BJ (cell line): ENCODE measurements around the gene RABGAP1L. TPM values are rescaled to one million over a fixed set of nuclear protein-coding genes. Genes with fewer than 3 reads are reported as not detected.

Source experiments
- CTCF ChIA-PET: fragments of 350-600 bp; formaldehyde crosslinking; extraction: SDS; loops from one replicate; lab custom pipeline; 2021; ENCODE audit warnings: antibody characterized with exemption, inconsistent platforms; lab: Yijun Ruan, JAX
- POLR2A ChIA-PET: fragments of 300-600 bp; sonication (Branson Sonifier 250); formaldehyde crosslinking; extraction: SDS; loops from one replicate; lab custom pipeline; 2021; ENCODE audit warnings: antibody characterized with exemption; lab: Charles Lee
- DNase-seq: peaks from one replicate; pipeline ENCODE4 v3.0.0-alpha.2; 2011; ENCODE audit warnings: low read depth
- H3K27me3 ChIP-seq: 2 replicates; pipeline ENCODE4 v1.6.0; 2011; ENCODE audit warnings: low read length; ENCODE audit not compliant: control insufficient read depth, insufficient read depth
- H3K36me3 ChIP-seq: 2 replicates; pipeline ENCODE4 v1.5.1; 2011; ENCODE audit warnings: low read length; ENCODE audit not compliant: control insufficient read depth, insufficient read depth
- H3K4me3 ChIP-seq: 2 replicates; pipeline ENCODE4 v1.5.1; 2011; ENCODE audit warnings: low read depth, mild to moderate bottlenecking, control low read depth, low read length
- CTCF ChIP-seq: IDR thresholded peaks from 2 replicates; pipeline ENCODE4 v1.5.1; 2011; ENCODE audit warnings: low read depth, mild to moderate bottlenecking, control low read depth, inconsistent platforms, low read length, moderate library complexity; ENCODE audit not compliant: insufficient read depth
- polyA plus RNA-seq: library from polyadenylated mRNA; depleted of rRNA; stranded (reverse); fragments of >200 nt; gene quantifications from 2 replicates; pipeline ENCODE4 v1.2.3, GENCODE V29; 2011

RABGAP1L gene
- polyA plus RNA-seq, 1 experiment = 15.9 TPM

DNA sequence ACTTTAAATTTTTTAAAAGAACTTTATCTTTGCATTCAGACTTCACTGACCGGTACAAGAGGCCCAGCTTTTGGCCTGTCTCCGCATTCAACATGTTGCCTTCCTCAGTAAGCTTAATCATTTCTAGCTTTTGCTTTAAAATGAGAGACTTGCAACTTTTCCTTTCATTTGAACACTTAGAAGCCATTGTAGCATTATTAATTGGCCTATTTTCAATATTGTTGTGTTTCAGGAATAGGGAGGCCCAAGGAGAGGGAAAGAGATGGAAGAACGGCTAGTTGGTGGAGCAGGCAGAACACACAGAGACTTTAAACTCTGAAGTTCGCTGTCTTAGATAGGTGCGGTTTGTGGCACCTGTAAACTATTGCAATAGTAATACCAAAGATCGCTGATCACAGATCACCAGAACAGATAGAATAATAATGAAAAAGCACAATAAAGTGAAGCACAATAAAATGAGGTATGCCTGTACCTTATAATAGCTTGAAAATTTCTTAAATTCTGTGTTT, 31.4 kb downstream of the RABGAP1L start:
- no peak for DNase-seq
- Histone ChIP-seq H3K36me3 (no peaks in the 10 kb centered on the region), H3K4me3 (no peak overlapping the region), H3K27me3 (no peaks in the 10 kb centered on the region)
- POLR2A ChIA-PET = no interaction called here
- CTCF ChIA-PET = interaction anchor here (0.7 to 1.3 kb wide), 2 partner anchors 9 to 15 kb away, joined by 3 read pairs; no protein-coding TSS in a partner anchor
- no peak for TF ChIP-seq CTCF

GRCh38 chr1:174191349-174191862, 32.1 kb downstream of the RABGAP1L start:
- H3K4me3 ChIP-seq = no peak overlapping the region
- CTCF ChIA-PET = interaction anchor here (0.7 to 1.3 kb wide), 2 partner anchors 10 to 14 kb away, joined by 3 read pairs; no protein-coding TSS in a partner anchor
- H3K36me3 ChIP-seq = no peaks in the 10 kb centered on the region
- DNase-seq = peak; percentile 91
- H3K27me3 ChIP-seq = no peaks in the 10 kb centered on the region
- TF ChIP-seq CTCF = no peak
- POLR2A ChIA-PET = interaction anchor here (0.8 kb wide), 1 partner anchor 8 kb away, joined by 3 read pairs; no protein-coding TSS in a partner anchor

- Histone ChIP-seq H3K36me3 (no peaks in the 10 kb centered on the region), H3K27me3 (no peaks in the 10 kb centered on the region), H3K4me3 (no peak overlapping the region)
- ChIA-PET POLR2A (no interaction called here), CTCF (interaction anchor here (1.2 kb wide), 1 partner anchor 17 kb away, joined by 3 read pairs; no protein-coding TSS in a partner anchor)
- no peak for TF ChIP-seq CTCF
- no peak for DNase-seq
Observed at GRCh38 chr1:174194461-174194860, 35.1 kb downstream of the RABGAP1L start.

DNA sequence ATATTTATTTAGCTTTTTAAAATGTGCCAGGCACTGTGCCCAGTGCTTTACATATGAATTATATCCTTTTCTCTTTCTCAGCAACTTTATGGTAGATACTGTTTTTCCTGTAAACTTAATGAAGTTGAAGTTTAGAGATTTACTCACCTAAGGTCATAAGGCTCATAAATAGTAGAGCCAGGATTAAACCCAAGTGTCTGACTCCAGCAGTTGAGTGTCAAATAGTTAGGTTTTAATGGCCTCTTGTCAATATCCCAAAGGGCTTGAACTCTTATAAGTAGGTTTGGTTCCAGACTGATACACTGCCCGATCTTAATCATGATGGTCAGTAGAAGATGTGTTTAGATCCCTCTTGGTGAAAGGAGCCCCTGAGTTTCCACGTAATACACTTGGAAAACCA, 37.8 kb downstream of the RABGAP1L start:
- CTCF ChIA-PET = interaction anchor here (0.5 to 0.9 kb wide), 2 partner anchors 21 to 24 kb away, joined by 4 read pairs; no protein-coding TSS in a partner anchor
- H3K36me3 ChIP-seq = no peaks in the 10 kb centered on the region
- H3K4me3 ChIP-seq = no peak overlapping the region
- no peak for TF ChIP-seq CTCF
- DNase-seq = no peak
- POLR2A ChIA-PET = no interaction called here
- H3K27me3 ChIP-seq = no peaks in the 10 kb centered on the region

DNA sequence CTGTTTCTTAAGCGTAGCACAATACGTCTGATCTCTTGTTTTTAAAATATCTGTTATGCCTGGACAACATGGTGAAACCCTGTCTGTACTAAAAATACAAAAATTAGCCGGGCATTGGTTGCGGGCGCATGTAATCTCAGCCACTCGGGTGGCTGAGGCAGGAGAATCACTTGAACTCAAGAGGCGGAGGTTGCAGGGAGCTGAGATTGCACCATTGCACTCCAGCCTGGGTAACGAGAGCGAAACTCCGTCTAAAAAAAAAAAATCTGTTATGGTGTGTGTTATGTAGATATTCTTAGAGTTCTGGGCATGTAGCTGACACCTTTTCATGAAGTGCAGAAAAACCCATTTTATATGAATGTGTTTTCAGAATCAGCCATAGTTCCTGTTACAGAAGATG, 38.2 kb downstream of the RABGAP1L start:
- TF ChIP-seq CTCF = no peak

More for the DNA sequence above, 38.2 kb downstream of the RABGAP1L start:
- Histone ChIP-seq H3K27me3 (no peaks in the 10 kb centered on the region), H3K4me3 (no peak overlapping the region), H3K36me3 (no peaks in the 10 kb centered on the region)
- DNase-seq = no peak
- CTCF ChIA-PET = no interaction called here
- POLR2A ChIA-PET = no interaction called here
